Adipocyte (in vitro differentiated cells): ENCODE results near the gene PID1.
A peak's percentile ranks its signal among the peaks of the same experiment; 100 is the strongest.

Experiments
- DNase-seq: peaks from one replicate; pipeline ENCODE4 v3.0.0-alpha.2; 2015; ENCODE audit warnings: low read depth
- H3K27me3 ChIP-seq: replicated peaks from 2 replicates; pipeline ENCODE4 v1.7.0; 2013; ENCODE audit warnings: mild to moderate bottlenecking, low read length, moderate library complexity; ENCODE audit not compliant: control insufficient read depth, insufficient read depth
- H3K36me3 ChIP-seq: 2 replicates; pipeline ENCODE4 v1.7.0; 2013; ENCODE audit warnings: low read length, mild to moderate bottlenecking, moderate library complexity; ENCODE audit not compliant: control insufficient read depth, insufficient read depth, severe bottlenecking
- H3K4me1 ChIP-seq: 2 replicates; pipeline ENCODE4 v1.7.0; 2013; ENCODE audit warnings: mild to moderate bottlenecking, low read length, moderate library complexity; ENCODE audit not compliant: control insufficient read depth, insufficient read depth
- H3K4me3 ChIP-seq: 2 replicates; pipeline ENCODE4 v1.7.0; 2013; ENCODE audit warnings: mild to moderate bottlenecking, low read length, moderate library complexity
- H3K9ac ChIP-seq: 2 replicates; pipeline ENCODE4 v1.7.0; 2013; ENCODE audit warnings: mild to moderate bottlenecking, low read length, moderate library complexity
- H3K9me3 ChIP-seq: 2 replicates; pipeline ENCODE4 v1.7.0; 2013; ENCODE audit warnings: mild to moderate bottlenecking, low read length, moderate library complexity; ENCODE audit not compliant: control insufficient read depth

PID1 gene

DNA sequence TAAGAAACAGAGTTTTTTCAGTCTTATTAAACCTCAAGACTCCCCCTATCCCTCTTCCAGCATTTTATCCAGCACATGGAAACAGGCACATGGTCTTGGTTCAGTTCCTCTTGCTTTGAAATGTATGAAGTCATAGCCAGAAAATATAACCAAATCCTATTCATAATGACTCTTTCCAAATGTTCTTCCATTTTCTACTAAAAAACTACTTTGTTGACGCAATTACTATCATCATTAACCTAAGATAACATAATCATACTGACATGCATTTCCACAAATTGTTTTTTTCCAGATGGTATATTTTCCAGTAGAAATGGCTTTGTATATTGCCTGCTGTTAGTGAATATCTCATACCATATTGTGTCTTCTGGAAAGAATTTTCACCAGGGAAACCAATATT lies 261.3 kb downstream of the PID1 start:
- no peaks in the 10 kb centered on the region for H3K4me1 ChIP-seq
- no peaks in the 10 kb centered on the region for H3K9me3 ChIP-seq
- H3K27me3 ChIP-seq = no peaks in the 10 kb centered on the region
- H3K4me3 ChIP-seq = no peak overlapping the region
- DNase-seq = no peak
- H3K9ac ChIP-seq = no peak overlapping the region
- no peaks in the 10 kb centered on the region for H3K36me3 ChIP-seq

DNA sequence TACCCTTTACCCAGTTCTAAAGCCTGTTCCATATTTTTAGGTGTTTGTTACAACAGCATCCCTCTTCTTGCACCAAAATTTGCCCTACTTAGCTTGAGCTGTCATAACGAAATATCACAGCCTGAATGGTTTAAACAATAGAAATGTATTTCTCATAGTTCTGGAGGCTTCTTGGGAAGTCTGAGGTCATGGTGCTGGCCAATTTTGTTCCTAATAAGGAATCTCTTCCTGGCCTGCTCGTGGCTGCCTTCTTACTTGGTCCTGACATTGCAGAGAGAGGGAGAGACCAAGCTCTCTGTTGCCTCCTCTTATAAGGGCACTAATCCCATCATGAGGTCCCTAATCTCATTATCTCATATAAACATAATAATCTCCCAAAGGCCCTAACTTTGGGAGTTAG lies 267.8 kb downstream of the PID1 start:
- DNase-seq = peak; percentile 20
- no peaks in the 10 kb centered on the region for H3K4me1 ChIP-seq
- H3K9ac ChIP-seq = no peak overlapping the region
- H3K4me3 ChIP-seq = no peak overlapping the region
- H3K36me3 ChIP-seq = no peaks in the 10 kb centered on the region
- H3K27me3 ChIP-seq = no peaks in the 10 kb centered on the region
- peaks cover 15% of the 10 kb centered on the region for H3K9me3 ChIP-seq

DNA sequence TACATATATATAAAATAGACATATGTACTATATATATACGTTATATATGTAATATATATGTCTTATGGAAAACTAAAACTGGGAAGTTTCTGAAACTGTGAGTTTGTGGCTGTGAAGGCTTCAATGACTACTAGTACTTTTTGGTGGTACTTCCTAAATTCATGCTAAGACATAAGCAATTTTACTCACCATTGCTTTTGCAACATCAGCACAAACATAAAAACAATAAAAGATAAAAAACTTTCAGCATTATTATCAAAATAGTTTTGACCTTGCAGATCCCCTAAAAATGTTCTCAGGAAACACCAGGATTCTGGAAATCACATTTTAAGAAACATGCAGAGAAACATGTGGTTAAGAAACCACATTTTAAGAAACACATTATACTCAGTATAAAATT lies 269.9 kb downstream of the PID1 start:
- H3K27me3 ChIP-seq = no peaks in the 10 kb centered on the region
- H3K9me3 ChIP-seq = peaks cover 15% of the 10 kb centered on the region
- H3K4me1 ChIP-seq = no peaks in the 10 kb centered on the region
- DNase-seq = no peak
- H3K4me3 ChIP-seq = no peak overlapping the region
- H3K9ac ChIP-seq = no peak overlapping the region
- no peaks in the 10 kb centered on the region for H3K36me3 ChIP-seq

DNA sequence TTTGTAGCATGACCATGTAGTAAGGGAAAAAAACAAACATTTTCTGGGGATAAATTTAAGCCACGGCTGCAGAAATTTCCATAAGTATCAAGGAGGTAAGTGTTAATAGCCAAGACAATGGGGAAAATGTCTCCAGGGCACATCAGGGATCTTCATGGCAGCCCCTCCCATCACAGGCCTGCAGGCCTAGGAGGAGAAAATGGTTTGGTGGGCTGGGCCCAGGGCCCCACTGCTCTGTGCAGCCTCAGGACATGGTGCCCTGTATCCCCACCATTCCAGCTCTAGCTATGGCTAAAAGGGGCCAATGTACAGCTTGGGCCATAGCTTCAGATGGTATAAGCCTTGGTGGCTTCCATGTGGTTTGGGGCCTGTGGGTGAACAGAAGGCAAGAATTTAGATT lies 271.8 kb downstream of the PID1 start:
- Histone ChIP-seq H3K4me3 (no peak overlapping the region), H3K36me3 (no peaks in the 10 kb centered on the region), H3K27me3 (no peaks in the 10 kb centered on the region), H3K9ac (no peak overlapping the region), H3K9me3 (peaks cover 15% of the 10 kb centered on the region), H3K4me1 (no peaks in the 10 kb centered on the region)
- DNase-seq = no peak

DNA sequence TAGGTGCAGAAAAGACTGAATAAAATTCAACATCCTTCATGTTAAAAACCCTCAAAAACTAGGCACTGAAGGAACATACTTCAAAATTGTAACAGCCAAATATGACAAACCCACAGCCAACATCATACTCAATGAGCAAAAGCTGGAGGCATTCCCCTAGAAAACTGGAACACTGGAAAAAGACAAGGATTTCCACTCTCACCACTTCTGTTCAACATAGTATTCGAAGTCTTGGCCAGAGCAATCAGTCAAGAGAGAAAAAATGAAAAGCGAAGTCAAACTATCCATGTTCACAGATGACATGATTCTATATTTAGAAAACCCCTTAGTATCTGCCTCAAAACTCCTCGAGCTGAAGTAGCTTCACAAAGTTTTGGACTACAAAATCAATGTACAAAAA lies 282.3 kb downstream of the PID1 start:
- H3K36me3 ChIP-seq = no peaks in the 10 kb centered on the region
- no peak for DNase-seq
- no peaks in the 10 kb centered on the region for H3K4me1 ChIP-seq
- H3K9ac ChIP-seq = no peak overlapping the region
- H3K4me3 ChIP-seq = no peak overlapping the region
- no peaks in the 10 kb centered on the region for H3K27me3 ChIP-seq
- H3K9me3 ChIP-seq = no peaks in the 10 kb centered on the region

DNA sequence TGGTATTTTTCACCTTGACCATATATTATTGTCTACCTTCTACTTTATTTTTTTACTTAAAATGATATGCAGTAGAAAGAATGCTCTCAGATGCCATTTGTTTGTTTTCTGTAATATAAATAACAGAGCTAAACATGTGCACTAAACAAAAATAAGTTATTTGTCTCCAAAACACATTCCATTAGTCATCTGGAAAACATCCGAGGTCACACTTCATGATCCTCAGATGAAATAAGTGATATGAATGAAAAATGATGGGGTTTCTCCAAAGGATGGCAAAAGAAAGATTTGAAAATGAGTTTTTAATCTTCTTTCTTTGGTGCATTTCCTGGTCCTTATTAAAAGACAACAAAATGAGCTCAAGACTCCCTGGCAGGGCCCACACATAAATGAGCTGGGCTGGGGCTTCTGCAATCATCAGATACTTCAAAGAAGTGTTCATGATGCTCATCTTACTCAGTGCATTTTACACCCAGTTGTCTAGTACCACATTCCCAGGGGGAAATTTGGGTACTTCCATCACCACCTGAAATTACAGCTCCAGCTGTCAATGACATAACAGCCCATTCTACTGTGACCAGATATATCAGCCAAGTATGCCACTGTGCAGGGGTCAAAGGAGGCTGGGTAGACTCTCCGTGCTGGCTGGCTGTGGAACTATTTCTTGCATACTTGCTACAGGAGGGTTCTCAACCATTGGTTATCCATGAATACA lies 283.5 kb downstream of the PID1 start:
- Histone ChIP-seq H3K4me3 (no peak overlapping the region), H3K4me1 (no peaks in the 10 kb centered on the region), H3K9ac (no peak overlapping the region), H3K9me3 (no peaks in the 10 kb centered on the region), H3K27me3 (no peaks in the 10 kb centered on the region), H3K36me3 (no peaks in the 10 kb centered on the region)
- peak; percentile 6 for DNase-seq

DNA sequence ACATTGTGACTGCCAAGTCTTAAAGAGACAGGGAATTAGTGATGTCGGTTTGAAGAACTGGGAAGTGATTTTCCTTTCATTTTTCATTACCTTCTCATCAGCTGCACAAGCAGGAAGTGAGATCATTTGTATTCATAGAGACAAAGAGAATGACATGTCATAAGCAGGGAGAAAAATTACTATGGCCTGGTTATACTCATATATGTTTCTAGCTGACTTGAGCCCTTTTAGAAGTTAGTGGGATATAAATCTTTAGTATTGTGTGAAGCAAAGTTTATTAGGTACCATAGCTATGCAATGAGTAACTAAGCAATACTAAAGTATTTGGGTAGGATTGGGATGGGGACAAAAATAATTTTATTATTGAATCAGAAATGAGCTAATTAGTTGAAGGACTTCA lies 284.1 kb downstream of the PID1 start:
- DNase-seq = no peak
- Histone ChIP-seq H3K9me3 (no peaks in the 10 kb centered on the region), H3K4me3 (no peak overlapping the region), H3K4me1 (no peaks in the 10 kb centered on the region), H3K27me3 (no peaks in the 10 kb centered on the region), H3K9ac (no peak overlapping the region), H3K36me3 (no peaks in the 10 kb centered on the region)

DNA sequence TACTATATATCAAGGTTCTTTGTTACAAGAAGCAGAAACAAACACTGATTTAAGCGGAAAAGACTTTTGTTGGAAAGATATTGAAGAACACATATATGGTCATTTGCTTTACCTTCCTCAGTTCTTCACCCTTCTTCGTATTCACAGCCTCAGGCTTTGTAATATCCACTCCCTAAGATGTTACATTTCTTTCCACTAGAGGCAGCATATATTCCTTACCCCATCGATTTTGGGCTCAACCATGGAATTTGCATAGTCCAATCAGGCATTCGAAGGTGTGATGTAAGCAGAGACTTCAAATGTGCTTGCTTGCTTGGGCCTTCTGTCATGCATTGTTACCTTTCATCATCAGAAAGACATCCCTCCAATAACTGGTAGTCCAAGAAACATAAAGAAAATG lies 287.4 kb downstream of the PID1 start:
- peaks cover 14% of the 10 kb centered on the region for H3K9me3 ChIP-seq
- H3K9ac ChIP-seq = no peak overlapping the region
- no peaks in the 10 kb centered on the region for H3K27me3 ChIP-seq
- H3K4me1 ChIP-seq = no peaks in the 10 kb centered on the region
- no peak overlapping the region for H3K4me3 ChIP-seq
- H3K36me3 ChIP-seq = no peaks in the 10 kb centered on the region
- no peak for DNase-seq

DNA sequence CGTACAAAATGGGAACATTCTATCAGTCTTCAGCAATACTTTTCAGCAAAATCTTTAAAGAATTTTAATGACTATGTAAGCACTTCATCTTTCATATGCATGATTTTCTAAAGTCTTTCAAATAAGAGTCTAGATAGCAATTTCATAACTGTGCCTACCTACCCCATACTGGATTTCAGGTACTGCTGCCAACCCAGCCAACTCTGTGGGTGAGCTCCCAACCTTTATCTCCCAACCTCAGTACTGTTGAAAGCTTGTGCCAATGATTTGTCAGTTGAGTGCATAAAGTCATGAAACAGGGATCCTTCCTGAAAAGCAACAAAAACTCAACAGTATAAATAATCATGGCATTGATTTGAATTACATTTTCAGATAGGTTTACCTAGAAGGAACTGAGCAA lies 296.9 kb downstream of the PID1 start:
- H3K9me3 ChIP-seq = no peaks in the 10 kb centered on the region
- H3K27me3 ChIP-seq = no peaks in the 10 kb centered on the region
- no peak overlapping the region for H3K9ac ChIP-seq
- DNase-seq = no peak
- no peak overlapping the region for H3K4me3 ChIP-seq
- H3K4me1 ChIP-seq = no peaks in the 10 kb centered on the region
- no peaks in the 10 kb centered on the region for H3K36me3 ChIP-seq
